Measurements from ENCODE around the gene FBXO9.

The FBXO9 gene

GRCh38 chr6:53095716-53096115, 30.5 kb downstream of the FBXO9 start:
- DNase-seq = no peak

GRCh38 chr6:53100561-53100960, 35.4 kb downstream of the FBXO9 start:
- no peak for DNase-seq

- no peak for DNase-seq
Measured at GRCh38 chr6:53101006-53101405, 35.8 kb downstream of the FBXO9 start.

- peak in 1 of 5 experiments; percentile 16 for DNase-seq
Measured at GRCh38 chr6:53103993-53104675, 38.9 kb downstream of the FBXO9 start.

- no peak for DNase-seq
Measured at GRCh38 chr6:53104916-53105315, 39.7 kb downstream of the FBXO9 start.

- no peak for DNase-seq
Measured at GRCh38 chr6:53107091-53107490, 41.9 kb downstream of the FBXO9 start.

- peak in 1 of 5 experiments; percentile 54 for DNase-seq
Measured at GRCh38 chr6:53109612-53110011, 44.4 kb downstream of the FBXO9 start.

GRCh38 chr6:53111865-53112264, 46.7 kb downstream of the FBXO9 start:
- no peak for DNase-seq

GRCh38 chr6:53112404-53112803, 47.2 kb downstream of the FBXO9 start:
- DNase-seq = peak in 1 of 5 experiments; percentile 39

GRCh38 chr6:53112871-53113270, 47.7 kb downstream of the FBXO9 start:
- no peak for DNase-seq

- DNase-seq = no peak
Measured at GRCh38 chr6:53113742-53114141, 48.5 kb downstream of the FBXO9 start.

GRCh38 chr6:53115113-53115512, 49.9 kb downstream of the FBXO9 start:
- DNase-seq = no peak

- DNase-seq = no peak
Measured at GRCh38 chr6:53115741-53116140, 50.5 kb downstream of the FBXO9 start.

- DNase-seq = no peak
Measured at GRCh38 chr6:53119349-53119748, 54.1 kb downstream of the FBXO9 start.

- DNase-seq = no peak
Measured at GRCh38 chr6:53119772-53120409, 54.7 kb downstream of the FBXO9 start.

- no peak for DNase-seq
Measured at GRCh38 chr6:53124131-53124800, 59.1 kb downstream of the FBXO9 start.

GRCh38 chr6:53125276-53125675, 60.1 kb downstream of the FBXO9 start:
- no peak for DNase-seq

GRCh38 chr6:53128842-53129241, 63.6 kb downstream of the FBXO9 start:
- DNase-seq = no peak

- no peak for DNase-seq
Measured at GRCh38 chr6:53130569-53131290, 65.5 kb downstream of the FBXO9 start.

GRCh38 chr6:53133961-53134360, 68.8 kb downstream of the FBXO9 start:
- DNase-seq = no peak

- DNase-seq = no peak
Measured at GRCh38 chr6:53134601-53135235, 69.5 kb downstream of the FBXO9 start.

GRCh38 chr6:53136000-53136609, 70.9 kb downstream of the FBXO9 start:
- no peak for DNase-seq

All from T-helper 2 cell (primary cell).